K562 (cell line): ENCODE measurements around the gene LY6G6C. TPM values are rescaled to one million over a fixed set of nuclear protein-coding genes. Genes with fewer than 3 reads are reported as not detected.

Experiments used
- CBX2 ChIP-seq: fragments of 200-600 bp; sonication (generic); IDR thresholded peaks from one replicate; pipeline ENCODE4 v1.6.1; 2012; ENCODE audit warnings: mild to moderate bottlenecking, low read length, inconsistent platforms; ENCODE audit not compliant: insufficient read depth, poor library complexity, severe bottlenecking
- CHCHD3 ChIP-seq: fragments of 250-450 bp; sonication (Bioruptor Pico); IDR thresholded peaks from 2 replicates; pipeline ENCODE4 v2.1.2; 2022; ENCODE audit warnings: mild to moderate bottlenecking
- ETS2 ChIP-seq: IDR thresholded peaks from 2 replicates; pipeline ENCODE4 v1.6.1; 2016; ENCODE audit warnings: borderline replicate concordance, missing genetic modification characterization, mild to moderate bottlenecking, moderate library complexity, missing compliant biosample characterization; ENCODE audit not compliant: poor library complexity, severe bottlenecking
- FOXA1 ChIP-seq: fragments of 450-650 bp; IDR thresholded peaks from 2 replicates; pipeline ENCODE4 v1.6.1; 2016; ENCODE audit warnings: mild to moderate bottlenecking, borderline replicate concordance
- HEY1 ChIP-seq: fragments of 250-450 bp; sonication (Bioruptor Pico); IDR thresholded peaks from 2 replicates; pipeline ENCODE4 v1.5.0; 2020; ENCODE audit warnings: mild to moderate bottlenecking, moderate library complexity, borderline replicate concordance
- HMGN3 ChIP-seq: IDR thresholded peaks from 2 replicates; pipeline ENCODE4 v1.6.1; 2011; ENCODE audit warnings: borderline replicate concordance, low read depth, mild to moderate bottlenecking, mixed read lengths, low read length; ENCODE audit not compliant: insufficient read length; ENCODE audit errors: extremely low read depth
- MBD1 ChIP-seq: fragments of 250-450 bp; sonication (Bioruptor Pico); IDR thresholded peaks from 2 replicates; pipeline ENCODE4 v1.8.0; 2022; ENCODE audit warnings: inconsistent platforms
- NFIC ChIP-seq: fragments of 450-650 bp; IDR thresholded peaks from 2 replicates; pipeline ENCODE4 v1.6.1; 2017; ENCODE audit warnings: mild to moderate bottlenecking, inconsistent platforms
- SP1 ChIP-seq: sonication (generic); formaldehyde crosslinking; IDR thresholded peaks from 2 replicates; pipeline ENCODE4 v1.8.1; 2022; ENCODE audit warnings: mild to moderate bottlenecking, missing genetic modification reagents
- ZKSCAN8 ChIP-seq: fragments of 200-800 bp; sonication (Bioruptor generic); IDR thresholded peaks from 2 replicates; pipeline ENCODE4 v1.6.1; 2016; ENCODE audit warnings: missing genetic modification characterization, missing compliant biosample characterization
- ZNF174 ChIP-seq: fragments of 250-450 bp; sonication (Bioruptor Pico); IDR thresholded peaks from 2 replicates; pipeline ENCODE4 v1.4.0; 2020; ENCODE audit warnings: mild to moderate bottlenecking
- ZNF57 ChIP-seq: fragments of 450-650 bp; formaldehyde crosslinking; IDR thresholded peaks from 2 replicates; pipeline ENCODE4 v1.4.0; 2020; ENCODE audit warnings: mild to moderate bottlenecking, moderate library complexity
- ZNF75A ChIP-seq: fragments of 450-650 bp; formaldehyde crosslinking; IDR thresholded peaks from 2 replicates; pipeline ENCODE4 v1.4.0; 2020; ENCODE audit warnings: mild to moderate bottlenecking
- ZNF79 ChIP-seq: fragments of 250-450 bp; sonication (Bioruptor Pico); IDR thresholded peaks from 2 replicates; pipeline ENCODE4 v1.4.0; 2020; ENCODE audit warnings: low read depth, mild to moderate bottlenecking, moderate library complexity
- polyA plus RNA-seq, 8 experiments: library from polyadenylated mRNA; depleted of rRNA in 4 of 8; stranded (reverse) in 5 of 8; unstranded in 3 of 8; fragments of >200 nt; fragmentation: Nextera tagmentation in 2 of 8; fragmentation: Illumina TruSeq in 1 of 8; extraction: Ambion mirVana in 2 of 8; extraction: Trizol in 1 of 8; gene quantifications; 2 replicates each; pipeline versions ENCODE4 v1.2.1 to v1.2.3, GENCODE V29; 2011 to 2014; ENCODE audit warnings: inconsistent platforms in 1 of 8, missing spikeins in 1 of 8
- total RNA-seq, 7 experiments: library from RNA; depleted of rRNA in 6 of 7; stranded (reverse); fragments of >200 nt in 6 of 7; fragmentation: Illumina TruSeq in 2 of 7; extraction: Trizol in 2 of 7; gene quantifications; 2 replicates each; pipeline versions ENCODE4 v1.2.1 to v1.2.3, GENCODE V29; 2011 to 2021; ENCODE audit warnings: low replicate concordance in 1 of 7
- TF ChIP-seq, protein P1 (sequence below): fragments of 450-650 bp; formaldehyde crosslinking; IDR thresholded peaks from 2 replicates; pipeline ENCODE4 v1.4.0; 2020; ENCODE audit warnings: mild to moderate bottlenecking, mixed read lengths
- TF ChIP-seq, protein P2 (sequence below): sonication (generic); formaldehyde crosslinking; IDR thresholded peaks from 2 replicates; pipeline ENCODE4 v1.8.0; 2023; ENCODE audit warnings: mild to moderate bottlenecking, missing genetic modification reagents
- TF ChIP-seq, protein P3 (sequence below), 2 experiments: IDR thresholded peaks; 2 replicates each; pipeline ENCODE4 v1.6.1; 2011; ENCODE audit warnings: borderline replicate concordance in 1 of 2, control low read depth in 1 of 2, low read depth in 1 of 2, low read length in 1 of 2, mild to moderate bottlenecking in 1 of 2, mixed read lengths in 1 of 2, moderate library complexity in 1 of 2; ENCODE audit not compliant: insufficient read depth in 1 of 2, insufficient read length in 1 of 2, poor library complexity in 1 of 2, severe bottlenecking in 1 of 2; ENCODE audit errors: extremely low read depth in 1 of 2

LY6G6C gene
- total and polyA plus RNA-seq, 9 of the 15 experiments (the other 6 are each of a cell fraction or from before 2014, with no cell fraction given) = 0.06 to 0.20 TPM; not detected in 7

- TF ChIP-seq HMGN3 = no peak
- peak; percentile 22; the same call in 1 of the 2 replicates for TF ChIP-seq CHCHD3 (CRISPR knock-in tag)
- TF ChIP-seq, protein P1, sequence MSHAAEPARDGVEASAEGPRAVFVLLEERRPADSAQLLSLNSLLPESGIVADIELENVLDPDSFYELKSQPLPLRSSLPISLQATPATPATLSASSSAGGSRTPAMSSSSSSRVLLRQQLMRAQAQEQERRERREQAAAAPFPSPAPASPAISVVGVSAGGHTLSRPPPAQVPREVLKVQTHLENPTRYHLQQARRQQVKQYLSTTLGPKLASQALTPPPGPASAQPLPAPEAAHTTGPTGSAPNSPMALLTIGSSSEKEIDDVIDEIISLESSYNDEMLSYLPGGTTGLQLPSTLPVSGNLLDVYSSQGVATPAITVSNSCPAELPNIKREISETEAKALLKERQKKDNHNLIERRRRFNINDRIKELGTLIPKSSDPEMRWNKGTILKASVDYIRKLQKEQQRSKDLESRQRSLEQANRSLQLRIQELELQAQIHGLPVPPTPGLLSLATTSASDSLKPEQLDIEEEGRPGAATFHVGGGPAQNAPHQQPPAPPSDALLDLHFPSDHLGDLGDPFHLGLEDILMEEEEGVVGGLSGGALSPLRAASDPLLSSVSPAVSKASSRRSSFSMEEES (CRISPR knock-in tag) = peak; percentile 32; the same call in 1 of the 2 replicates
- TF ChIP-seq, protein P2, sequence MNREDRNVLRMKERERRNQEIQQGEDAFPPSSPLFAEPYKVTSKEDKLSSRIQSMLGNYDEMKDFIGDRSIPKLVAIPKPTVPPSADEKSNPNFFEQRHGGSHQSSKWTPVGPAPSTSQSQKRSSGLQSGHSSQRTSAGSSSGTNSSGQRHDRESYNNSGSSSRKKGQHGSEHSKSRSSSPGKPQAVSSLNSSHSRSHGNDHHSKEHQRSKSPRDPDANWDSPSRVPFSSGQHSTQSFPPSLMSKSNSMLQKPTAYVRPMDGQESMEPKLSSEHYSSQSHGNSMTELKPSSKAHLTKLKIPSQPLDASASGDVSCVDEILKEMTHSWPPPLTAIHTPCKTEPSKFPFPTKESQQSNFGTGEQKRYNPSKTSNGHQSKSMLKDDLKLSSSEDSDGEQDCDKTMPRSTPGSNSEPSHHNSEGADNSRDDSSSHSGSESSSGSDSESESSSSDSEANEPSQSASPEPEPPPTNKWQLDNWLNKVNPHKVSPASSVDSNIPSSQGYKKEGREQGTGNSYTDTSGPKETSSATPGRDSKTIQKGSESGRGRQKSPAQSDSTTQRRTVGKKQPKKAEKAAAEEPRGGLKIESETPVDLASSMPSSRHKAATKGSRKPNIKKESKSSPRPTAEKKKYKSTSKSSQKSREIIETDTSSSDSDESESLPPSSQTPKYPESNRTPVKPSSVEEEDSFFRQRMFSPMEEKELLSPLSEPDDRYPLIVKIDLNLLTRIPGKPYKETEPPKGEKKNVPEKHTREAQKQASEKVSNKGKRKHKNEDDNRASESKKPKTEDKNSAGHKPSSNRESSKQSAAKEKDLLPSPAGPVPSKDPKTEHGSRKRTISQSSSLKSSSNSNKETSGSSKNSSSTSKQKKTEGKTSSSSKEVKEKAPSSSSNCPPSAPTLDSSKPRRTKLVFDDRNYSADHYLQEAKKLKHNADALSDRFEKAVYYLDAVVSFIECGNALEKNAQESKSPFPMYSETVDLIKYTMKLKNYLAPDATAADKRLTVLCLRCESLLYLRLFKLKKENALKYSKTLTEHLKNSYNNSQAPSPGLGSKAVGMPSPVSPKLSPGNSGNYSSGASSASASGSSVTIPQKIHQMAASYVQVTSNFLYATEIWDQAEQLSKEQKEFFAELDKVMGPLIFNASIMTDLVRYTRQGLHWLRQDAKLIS (CRISPR knock-in tag) = no peak
- 0 out of 2 replicates have a peak, but pooled peaks have one; percentile 62 for TF ChIP-seq ZNF75A (CRISPR knock-in tag)
- no peak for TF ChIP-seq NFIC
- peak; percentile 100 for TF ChIP-seq SP1
- 0 out of 2 replicates have a peak, but pooled peaks have one; percentile 0 for TF ChIP-seq ZNF174 (CRISPR knock-in tag)
- TF ChIP-seq ZNF57 = no peak; the same call in 1 of the 2 replicates
- TF ChIP-seq ETS2 = no peak
- TF ChIP-seq FOXA1 = no peak
- no peak for TF ChIP-seq MBD1
- TF ChIP-seq, protein P3, sequence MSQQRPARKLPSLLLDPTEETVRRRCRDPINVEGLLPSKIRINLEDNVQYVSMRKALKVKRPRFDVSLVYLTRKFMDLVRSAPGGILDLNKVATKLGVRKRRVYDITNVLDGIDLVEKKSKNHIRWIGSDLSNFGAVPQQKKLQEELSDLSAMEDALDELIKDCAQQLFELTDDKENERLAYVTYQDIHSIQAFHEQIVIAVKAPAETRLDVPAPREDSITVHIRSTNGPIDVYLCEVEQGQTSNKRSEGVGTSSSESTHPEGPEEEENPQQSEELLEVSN (IDR thresholded peaks at IDR 0.05; ENCODE audit: borderline replicate concordance in 1 of 2, extremely low read depth in 1 of 2, insufficient read depth in 1 of 2, insufficient read length in 1 of 2, low read depth in 1 of 2, low read length in 1 of 2, poor library complexity in 1 of 2, severe bottlenecking in 1 of 2) = peak; percentile 98 to 99
- TF ChIP-seq HEY1 (CRISPR knock-in tag) = 0 out of 2 replicates have a peak, but pooled peaks have one; percentile 76
- TF ChIP-seq ZNF79 (CRISPR knock-in tag) = no peak
- no peak for TF ChIP-seq CBX2
- no peak for TF ChIP-seq ZKSCAN8 (CRISPR knock-in tag)
These were observed 18.3 kb upstream of the LY6G6C start, which contains the start of gene MSH5 (continued) for GRCh38 chr6:31739639-31740396.
